Stimulated activated CD8-positive, alpha-beta memory T cell treated with anti-CD3 and anti-CD28 coated beads, Interleukin-4, amount 100 ng/mL, for 24 hours (primary cell): Measurements from ENCODE around the gene OR11H7.
"Not testable (repeated sequence)": the region's sequence is repeated elsewhere in the genome, so short reads cannot be mapped to it uniquely, and the experiment has no call there.

Experiments used
- DNase-seq: peaks from one replicate; pipeline ENCODE4 v3.0.0-alpha.2; 2020; ENCODE audit warnings: low read depth

Gene OR11H7

DNA sequence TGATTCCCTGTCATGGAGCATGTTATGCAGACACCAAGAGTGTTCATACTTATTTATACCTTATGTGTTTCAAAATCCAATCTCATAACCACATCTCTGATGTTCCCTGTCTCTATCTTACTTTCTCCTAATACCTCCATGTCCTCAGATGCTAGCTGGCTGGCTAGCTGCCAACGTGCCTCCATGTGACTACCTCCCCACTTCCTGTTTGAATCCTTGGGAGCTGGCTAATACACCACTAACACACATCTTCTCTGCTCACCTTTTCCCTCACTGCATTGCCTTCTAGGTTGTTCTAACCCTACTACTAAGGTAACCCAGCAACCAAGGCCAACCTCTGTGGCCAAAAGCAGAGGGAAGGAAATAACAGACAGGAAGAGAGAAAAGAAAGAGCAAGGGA is 49.6 kb downstream of the OR11H7 start:
- DNase-seq, result no peak

DNA sequence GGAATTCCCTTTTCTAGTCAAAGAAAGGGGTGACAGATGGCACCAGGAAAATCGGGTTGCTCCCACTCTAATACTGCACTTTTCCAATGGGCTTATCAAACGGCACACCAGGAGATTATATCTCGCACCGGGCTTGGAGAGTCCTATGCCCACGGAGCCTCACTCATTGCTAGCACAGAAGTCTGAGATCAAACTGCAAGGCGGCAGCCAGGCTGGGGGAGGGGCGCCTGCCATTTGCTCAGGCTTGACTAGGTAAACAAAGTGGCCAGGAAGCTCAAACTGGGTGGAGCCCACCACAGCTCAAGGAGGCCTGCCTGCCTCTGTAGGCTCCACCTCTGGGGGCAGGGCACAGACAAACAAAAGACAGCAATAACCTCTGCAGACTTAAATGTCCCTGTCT is 51.5 kb downstream of the OR11H7 start:
- DNase-seq, result not testable (repeated sequence)
